Omental fat pad (tissue), 4 donors: ENCODE results near the gene COL4A3. TPM values are rescaled to one million over a fixed set of nuclear protein-coding genes. Genes with fewer than 3 reads are reported as not detected.

Source experiments
- ATAC-seq: fragments of 150-250 bp; one replicate; pipeline ENCODE4 v1.9.1; 2016; ENCODE audit warnings: mild to moderate bottlenecking, moderate library complexity; ENCODE audit not compliant: low FRiP score
- DNase-seq: peaks from one replicate; pipeline ENCODE4 v3.0.0-alpha.2; 2019; ENCODE audit warnings: low spot score
- CTCF ChIP-seq, 3 donors: fragments of 450-650 bp; IDR thresholded peaks; one replicate each; pipeline ENCODE4 v1.5.1; 2016 to 2017; ENCODE audit warnings: antibody characterized with exemption in 3 of 3, mild to moderate bottlenecking in 3 of 3, moderate library complexity in 2 of 3
- total RNA-seq, 4 donors: library from RNA; depleted of rRNA; stranded (reverse); fragments of >200 nt; gene quantifications; one replicate each; pipeline ENCODE4 v1.1.0, GENCODE V29; 2016

The COL4A3 gene
- total RNA-seq, 4 donors from 2014 or later, result 0.24 to 1.7 (median 0.37) TPM

GRCh38 chr2:227204452-227204851 is 40.0 kb downstream of the COL4A3 start:
- DNase-seq, result no peak
- no peak for ATAC-seq
- TF ChIP-seq CTCF (IDR thresholded peaks at IDR 0.05), result no peak

DNA sequence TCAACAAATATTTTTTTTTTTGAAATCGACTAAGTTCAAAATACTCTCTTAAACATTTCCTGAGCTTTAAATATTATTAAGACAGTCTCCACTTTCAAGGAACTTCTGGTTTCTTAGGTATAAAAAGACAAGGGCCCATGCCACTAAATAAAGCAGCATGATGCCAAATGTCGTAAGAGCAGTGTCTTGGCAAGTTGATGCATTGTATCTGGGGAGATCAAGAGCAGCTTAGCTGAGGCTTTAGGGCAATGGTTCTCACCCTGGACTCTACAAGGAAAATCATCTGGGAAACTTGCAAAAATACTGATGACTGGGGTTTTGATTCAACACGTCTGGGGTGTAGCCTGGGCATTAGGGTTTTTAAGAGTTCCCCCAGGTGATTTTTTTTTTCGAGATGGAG is 41.3 kb downstream of the COL4A3 start:
- ATAC-seq (no peak), DNase-seq (no peak)
- TF ChIP-seq CTCF (IDR thresholded peaks at IDR 0.05), result no peak

- no peak for DNase-seq
- no peak for TF ChIP-seq CTCF (IDR thresholded peaks at IDR 0.05)
- no peak for ATAC-seq
These were observed 42.0 kb downstream of the COL4A3 start for GRCh38 chr2:227206406-227206805.

GRCh38 chr2:227207573-227207972 is 43.1 kb downstream of the COL4A3 start:
- no peak for TF ChIP-seq CTCF (IDR thresholded peaks at IDR 0.05)
- ATAC-seq, result no peak
- no peak for DNase-seq

DNA sequence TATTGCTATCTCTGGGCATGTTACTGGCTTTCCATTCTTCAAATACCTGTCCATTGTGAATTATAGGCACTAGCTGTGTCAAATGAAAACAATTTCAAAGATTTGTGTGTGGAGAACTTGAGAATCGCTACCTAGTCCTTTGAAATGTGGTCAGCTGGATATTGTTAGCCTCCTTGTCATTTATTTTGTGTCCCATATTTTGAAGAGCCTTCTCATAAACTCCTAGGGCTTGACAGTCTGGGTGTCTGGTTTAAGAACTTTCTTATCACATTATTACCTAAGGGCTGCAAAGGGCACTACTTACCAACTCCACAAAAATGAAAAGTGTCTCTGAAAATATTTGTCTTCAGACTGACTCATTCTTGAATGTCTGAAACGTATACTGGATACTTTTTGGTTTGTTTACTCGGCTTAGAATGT is 50.2 kb downstream of the COL4A3 start:
- ATAC-seq, result no peak
- no peak for TF ChIP-seq CTCF (IDR thresholded peaks at IDR 0.05)
- no peak for DNase-seq

- ATAC-seq (no peak), DNase-seq (no peak)
- no peak for TF ChIP-seq CTCF (IDR thresholded peaks at IDR 0.05)
These were observed 55.1 kb downstream of the COL4A3 start for GRCh38 chr2:227219312-227220105.

DNA sequence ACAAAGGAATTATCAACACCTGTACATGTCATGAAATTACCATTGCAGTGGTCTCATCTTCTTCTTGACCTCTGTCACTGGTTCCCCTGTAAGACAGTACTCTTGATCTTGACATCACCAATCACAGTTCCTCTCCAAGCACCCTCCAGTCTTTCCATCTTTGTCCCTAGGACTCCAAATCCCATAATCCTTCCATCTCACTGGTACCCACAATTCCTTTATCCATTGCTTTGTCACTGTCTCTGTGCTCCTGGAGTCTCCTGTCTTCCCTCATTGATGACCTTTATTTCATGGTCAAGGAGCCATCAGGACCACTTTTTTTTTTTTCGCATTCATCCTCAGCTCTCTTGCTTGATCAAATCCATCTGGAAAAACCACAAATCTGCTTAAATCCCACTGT is 56.7 kb downstream of the COL4A3 start:
- no peak for DNase-seq
- no peak for TF ChIP-seq CTCF (IDR thresholded peaks at IDR 0.05)
- no peak for ATAC-seq
